Nephron progenitor cell (in vitro differentiated cells): ENCODE data around the gene GPS1.

Experiments used
- DNase-seq: peaks from one replicate; pipeline ENCODE4 v3.0.0; 2021
- H3K27ac Mint-ChIP-seq: 2 replicates; pipeline ENCODE4 v1.8.0; 2021; ENCODE audit warnings: mild to moderate bottlenecking, moderate library complexity, mixed read lengths
- H3K27me3 Mint-ChIP-seq: 2 replicates; pipeline ENCODE4 v1.8.0; 2021; ENCODE audit warnings: mild to moderate bottlenecking, low read depth, mixed read lengths; ENCODE audit not compliant: poor library complexity
- H3K36me3 Mint-ChIP-seq: 2 replicates; pipeline ENCODE4 v1.8.0; 2021; ENCODE audit warnings: low read depth, mixed read lengths
- H3K4me1 Mint-ChIP-seq: 2 replicates; pipeline ENCODE4 v1.8.0; 2021; ENCODE audit warnings: mixed read lengths
- H3K4me3 Mint-ChIP-seq: 2 replicates; pipeline ENCODE4 v1.8.0; 2021; ENCODE audit warnings: mild to moderate bottlenecking, moderate library complexity, mixed read lengths
- H3K9me3 Mint-ChIP-seq: 2 replicates; pipeline ENCODE4 v1.8.0; 2021; ENCODE audit warnings: mild to moderate bottlenecking, moderate library complexity, mixed read lengths
- CTCF ChIP-seq: fragments of 200-600 bp; sonication (generic); IDR thresholded peaks from 2 replicates; pipeline ENCODE4 v1.5.0; 2021; ENCODE audit warnings: antibody characterized with exemption

Gene GPS1

GRCh38 chr17:82009413-82009812 lies 42.3 kb upstream of the GPS1 start:
- Mint-ChIP-seq H3K9me3 (no peaks in the 10 kb centered on the region), H3K36me3 (no peaks in the 10 kb centered on the region), H3K27me3 (no peaks in the 10 kb centered on the region), H3K4me3 (no peak overlapping the region), H3K27ac (no peak overlapping the region), H3K4me1 (peaks cover 29% of the 10 kb centered on the region)
- no peak for DNase-seq
- no peak for TF ChIP-seq CTCF

GRCh38 chr17:82010575-82011525 lies 40.8 kb upstream of the GPS1 start:
- Mint-ChIP-seq H3K27ac (no peak overlapping the region), H3K36me3 (no peaks in the 10 kb centered on the region), H3K27me3 (no peaks in the 10 kb centered on the region), H3K4me1 (peaks cover 25% of the 10 kb centered on the region), H3K9me3 (no peaks in the 10 kb centered on the region), H3K4me3 (no peak overlapping the region)
- TF ChIP-seq CTCF: no peak
- DNase-seq: no peak

DNA sequence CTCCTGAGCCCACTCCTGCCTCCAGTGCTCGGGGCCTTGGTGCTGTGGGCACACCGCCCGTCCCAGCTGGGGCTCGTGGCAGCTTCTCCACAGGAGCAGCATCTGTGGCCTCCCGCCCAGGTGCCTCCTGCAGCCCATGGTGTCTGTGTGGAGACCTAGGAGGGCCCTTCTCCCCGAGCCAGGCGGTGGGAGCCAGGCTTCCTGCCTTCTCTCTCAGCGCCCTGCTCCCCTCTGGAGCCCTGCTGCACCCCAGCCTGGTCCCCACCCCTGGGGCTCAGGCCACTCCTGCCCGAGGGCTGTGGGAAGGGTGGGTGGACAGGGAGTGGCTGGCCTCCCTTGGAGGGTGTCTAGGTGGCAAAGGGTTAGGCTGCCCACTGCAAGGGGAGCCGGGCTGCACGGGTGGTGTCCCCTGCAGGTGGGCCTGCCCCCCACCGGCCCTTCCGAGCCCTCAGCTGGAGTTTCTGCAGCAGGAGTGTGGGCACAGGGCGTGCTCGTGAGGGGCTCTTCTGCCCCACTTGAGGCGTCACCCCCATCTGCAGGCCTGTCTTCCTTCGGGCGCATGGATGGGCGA lies 40.0 kb upstream of the GPS1 start:
- peaks cover 17% of the 10 kb centered on the region for H3K4me1 Mint-ChIP-seq
- TF ChIP-seq CTCF: no peak
- no peaks in the 10 kb centered on the region for H3K36me3 Mint-ChIP-seq
- H3K9me3 Mint-ChIP-seq: no peaks in the 10 kb centered on the region
- no peak overlapping the region for H3K4me3 Mint-ChIP-seq
- no peak overlapping the region for H3K27ac Mint-ChIP-seq
- no peaks in the 10 kb centered on the region for H3K27me3 Mint-ChIP-seq
- DNase-seq: no peak

- Mint-ChIP-seq H3K4me1 (peaks cover 17% of the 10 kb centered on the region), H3K27ac (no peak overlapping the region), H3K9me3 (no peaks in the 10 kb centered on the region), H3K36me3 (no peaks in the 10 kb centered on the region), H3K27me3 (no peaks in the 10 kb centered on the region), H3K4me3 (no peak overlapping the region)
- TF ChIP-seq CTCF: no peak
- DNase-seq: no peak
These were observed 39.4 kb upstream of the GPS1 start for GRCh38 chr17:82012261-82012639.

- peaks cover 17% of the 10 kb centered on the region for H3K4me1 Mint-ChIP-seq
These were observed 38.9 kb upstream of the GPS1 start for GRCh38 chr17:82012640-82013295.

More at GRCh38 chr17:82012640-82013295, 38.9 kb upstream of the GPS1 start:
- Mint-ChIP-seq H3K27me3 (no peaks in the 10 kb centered on the region), H3K4me3 (no peak overlapping the region), H3K27ac (peak overlapping the region; percentile 39), H3K9me3 (no peaks in the 10 kb centered on the region), H3K36me3 (no peaks in the 10 kb centered on the region)
- no peak for TF ChIP-seq CTCF
- no peak for DNase-seq
